ENCODE data around the gene C1orf226.

The C1orf226 gene

GRCh38 chr1:162384601-162385279 is 3.2 kb downstream of the C1orf226 start:
- no peak for DNase-seq (ENCODE audit: low read depth)

GRCh38 chr1:162385280-162385623 is 3.7 kb downstream of the C1orf226 start:
- DNase-seq (ENCODE audit: low read depth): no peak

GRCh38 chr1:162385702-162386101 is 4.2 kb downstream of the C1orf226 start:
- no peak for DNase-seq (ENCODE audit: low read depth)

GRCh38 chr1:162386292-162387225 is 5.0 kb downstream of the C1orf226 start:
- no peak for DNase-seq (ENCODE audit: low read depth)

GRCh38 chr1:162387226-162388082 is 5.9 kb downstream of the C1orf226 start:
- DNase-seq (ENCODE audit: low read depth): no peak

GRCh38 chr1:162388083-162388594 is 6.6 kb downstream of the C1orf226 start:
- no peak for DNase-seq (ENCODE audit: low read depth)

GRCh38 chr1:162388615-162389014 is 7.1 kb downstream of the C1orf226 start:
- no peak for DNase-seq (ENCODE audit: low read depth)

GRCh38 chr1:162389021-162389818 is 7.7 kb downstream of the C1orf226 start:
- no peak for DNase-seq (ENCODE audit: low read depth)

GRCh38 chr1:162389971-162390370 is 8.4 kb downstream of the C1orf226 start:
- DNase-seq (ENCODE audit: low read depth): no peak

- DNase-seq (ENCODE audit: low read depth): no peak
Observed at GRCh38 chr1:162390396-162391185, 9.1 kb downstream of the C1orf226 start.

- no peak for DNase-seq (ENCODE audit: low read depth)
Observed at GRCh38 chr1:162391790-162392563, 10.4 kb downstream of the C1orf226 start.

GRCh38 chr1:162396201-162396906 is 14.8 kb downstream of the C1orf226 start:
- DNase-seq (ENCODE audit: low read depth): no peak

GRCh38 chr1:162397039-162397448 is 15.5 kb downstream of the C1orf226 start:
- no peak for DNase-seq (ENCODE audit: low read depth)

GRCh38 chr1:162397943-162398560 is 16.5 kb downstream of the C1orf226 start:
- no peak for DNase-seq (ENCODE audit: low read depth)

GRCh38 chr1:162398999-162399580 is 17.6 kb downstream of the C1orf226 start:
- DNase-seq (ENCODE audit: low read depth): no peak

- no peak for DNase-seq (ENCODE audit: low read depth)
Observed at GRCh38 chr1:162400790-162401355, 19.3 kb downstream of the C1orf226 start.

- DNase-seq (ENCODE audit: low read depth): no peak
Observed at GRCh38 chr1:162404550-162405160, 23.1 kb downstream of the C1orf226 start.

All from activated T-cell treated with anti-CD3 and anti-CD28 coated beads for 48 hours (primary cell).